ENCODE results near the gene SLC26A1. TPM values are rescaled to one million over a fixed set of nuclear protein-coding genes. Genes with fewer than 3 reads are reported as not detected.
A peak's percentile ranks its signal among the peaks of the same experiment; 100 is the strongest.

SLC26A1 gene, protein sequence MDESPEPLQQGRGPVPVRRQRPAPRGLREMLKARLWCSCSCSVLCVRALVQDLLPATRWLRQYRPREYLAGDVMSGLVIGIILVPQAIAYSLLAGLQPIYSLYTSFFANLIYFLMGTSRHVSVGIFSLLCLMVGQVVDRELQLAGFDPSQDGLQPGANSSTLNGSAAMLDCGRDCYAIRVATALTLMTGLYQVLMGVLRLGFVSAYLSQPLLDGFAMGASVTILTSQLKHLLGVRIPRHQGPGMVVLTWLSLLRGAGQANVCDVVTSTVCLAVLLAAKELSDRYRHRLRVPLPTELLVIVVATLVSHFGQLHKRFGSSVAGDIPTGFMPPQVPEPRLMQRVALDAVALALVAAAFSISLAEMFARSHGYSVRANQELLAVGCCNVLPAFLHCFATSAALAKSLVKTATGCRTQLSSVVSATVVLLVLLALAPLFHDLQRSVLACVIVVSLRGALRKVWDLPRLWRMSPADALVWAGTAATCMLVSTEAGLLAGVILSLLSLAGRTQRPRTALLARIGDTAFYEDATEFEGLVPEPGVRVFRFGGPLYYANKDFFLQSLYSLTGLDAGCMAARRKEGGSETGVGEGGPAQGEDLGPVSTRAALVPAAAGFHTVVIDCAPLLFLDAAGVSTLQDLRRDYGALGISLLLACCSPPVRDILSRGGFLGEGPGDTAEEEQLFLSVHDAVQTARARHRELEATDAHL
- 0.58 TPM for total RNA-seq
- polyA plus RNA-seq (ENCODE audit: insufficient read depth in 1 of 8, insufficient read length in 8 of 8, low replicate concordance in 1 of 8) = 1 to 10 TPM; 2.2 to 5.3 (median 3.5) TPM
- long read RNA-seq, donor 1 = 0 reads
- long read RNA-seq, donor 2 = 0 reads
- long read RNA-seq, donor 3, partial matches to known transcripts = 5 of 10 reads
- long read RNA-seq, donor 3, other reads (novel, unspliced or antisense) = 5 of 10 reads
- long read RNA-seq, donor 4 = 0 reads
- long read RNA-seq, donor 5, partial matches to known transcripts = 0 of 5 reads
- long read RNA-seq, donor 5, other reads (novel, unspliced or antisense) = 5 of 5 reads
- long read RNA-seq, donor 6 = 0 reads
- long read RNA-seq, donor 7 = 0 reads
- long read RNA-seq, donor 8 = 0 reads
- long read RNA-seq, donor 9 = 0 reads
- long read RNA-seq, donor 10 = 0 reads
- long read RNA-seq, donor 11 = 0 reads

DNA sequence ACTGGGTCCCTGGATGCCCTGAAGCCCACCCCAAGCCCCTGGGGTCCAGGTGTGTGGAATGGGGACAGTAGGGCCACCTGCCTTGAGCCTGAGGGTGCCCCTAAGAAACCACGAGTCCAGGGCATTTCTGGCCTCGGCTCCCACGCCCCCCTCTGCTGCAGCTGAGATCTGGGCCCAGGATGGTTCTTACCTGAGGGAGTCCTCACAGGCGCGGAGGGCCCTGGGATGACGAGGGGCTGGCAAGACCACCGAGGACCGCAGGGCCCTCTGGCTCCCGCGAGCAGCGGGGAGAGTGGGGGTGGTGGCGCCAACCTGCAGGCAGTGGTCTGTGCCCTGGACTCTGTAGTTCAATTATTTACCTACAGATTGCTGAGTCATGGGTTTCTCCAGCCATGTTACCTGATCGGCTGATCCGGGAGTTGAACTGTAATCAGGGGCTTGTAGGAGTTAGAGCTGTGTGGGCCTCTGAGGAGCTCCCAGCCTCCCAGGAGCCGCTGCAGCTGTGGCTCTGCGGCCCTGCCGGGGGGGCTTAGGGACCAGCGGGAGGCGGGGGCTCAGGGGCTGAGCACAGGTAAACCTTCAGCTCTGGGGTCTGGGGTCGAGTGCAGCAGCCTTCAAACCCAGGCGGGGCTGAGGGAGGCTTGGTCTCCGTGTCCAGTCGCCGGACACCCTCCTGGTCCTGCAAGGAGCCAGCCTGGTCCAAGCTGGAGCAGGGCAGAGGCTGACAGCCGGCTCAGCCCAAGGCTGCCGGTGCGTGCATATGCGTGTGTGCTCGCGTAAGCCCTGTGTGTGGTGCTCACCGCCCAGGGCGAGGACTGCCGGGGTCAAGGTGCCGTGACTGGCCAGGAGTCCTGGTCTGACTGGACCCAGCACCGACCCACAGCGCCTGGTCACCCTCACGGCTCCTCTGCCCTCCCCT, at the start of gene SLC26A1:
TSS of gene SLC26A1 (minus strand) at position 294 of the 919 bp plus-strand sequence. CDS start 1,701 bp downstream, outside the sequence.
- Histone ChIP-seq H3K27me3 (ENCODE audit: control insufficient read depth, insufficient read depth, low read length) (peaks cover 27% of the 10 kb centered on the region), H3K4me3 (ENCODE audit: low read length) (no peak within 1 kb of the TSS), H3K9me3 (replicated peaks; ENCODE audit: control insufficient read depth, low read depth, low read length) (no peaks in the 10 kb centered on the region), H3K4me1 (ENCODE audit: control insufficient read depth, insufficient read depth, low read length) (peaks cover 18% of the 10 kb centered on the region), H3K27ac (ENCODE audit: low read length) (no peak within 1 kb of the TSS), H3K36me3 (ENCODE audit: control insufficient read depth, insufficient read depth, low read length) (peaks cover 10% of the 10 kb centered on the region)
- DNase-seq = no peak
- WGBS (ENCODE audit: insufficient coverage) = 72% methylated on average over 26 of the region's 37 CpGs

DNA sequence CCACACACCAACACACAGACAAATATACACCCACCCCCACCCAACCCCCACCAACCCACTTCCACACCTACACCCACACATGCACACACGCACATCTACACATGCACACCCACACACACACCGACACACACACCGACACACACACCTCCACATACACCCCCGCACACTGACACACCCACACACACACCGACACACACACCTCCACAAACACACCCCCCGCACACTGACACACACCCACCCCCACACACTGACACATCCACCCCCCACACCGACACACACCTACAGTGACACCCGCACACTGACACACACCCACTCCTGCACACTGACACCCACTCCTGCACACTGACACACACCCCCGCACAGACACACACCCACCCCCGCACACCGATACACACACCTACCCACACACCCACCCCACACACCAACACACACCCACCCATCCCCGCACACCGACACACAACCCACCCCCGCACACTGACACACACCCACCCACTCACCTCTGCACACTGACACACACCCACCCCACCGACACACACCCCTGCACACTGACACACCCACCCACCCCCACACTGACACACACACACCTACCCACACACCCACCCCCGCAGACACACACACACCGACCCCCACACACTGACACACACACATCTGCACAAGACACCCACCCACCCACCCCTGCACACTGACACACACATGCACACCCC, 49.3 kb upstream of the SLC26A1 start:
- Histone ChIP-seq H3K36me3 (ENCODE audit: control insufficient read depth, insufficient read depth, low read length) (no peaks in the 10 kb centered on the region), H3K4me3 (ENCODE audit: low read length) (no peak overlapping the region), H3K27ac (ENCODE audit: low read length) (no peak overlapping the region), H3K4me1 (ENCODE audit: control insufficient read depth, insufficient read depth, low read length) (peaks cover 80% of the 10 kb centered on the region), H3K27me3 (ENCODE audit: control insufficient read depth, insufficient read depth, low read length) (peaks cover 34% of the 10 kb centered on the region), H3K9me3 (replicated peaks; ENCODE audit: control insufficient read depth, low read depth, low read length) (no peaks in the 10 kb centered on the region)
- no peak for DNase-seq
- 85% methylated on average over 2 of the region's 17 CpGs for WGBS (ENCODE audit: insufficient coverage)

DNA sequence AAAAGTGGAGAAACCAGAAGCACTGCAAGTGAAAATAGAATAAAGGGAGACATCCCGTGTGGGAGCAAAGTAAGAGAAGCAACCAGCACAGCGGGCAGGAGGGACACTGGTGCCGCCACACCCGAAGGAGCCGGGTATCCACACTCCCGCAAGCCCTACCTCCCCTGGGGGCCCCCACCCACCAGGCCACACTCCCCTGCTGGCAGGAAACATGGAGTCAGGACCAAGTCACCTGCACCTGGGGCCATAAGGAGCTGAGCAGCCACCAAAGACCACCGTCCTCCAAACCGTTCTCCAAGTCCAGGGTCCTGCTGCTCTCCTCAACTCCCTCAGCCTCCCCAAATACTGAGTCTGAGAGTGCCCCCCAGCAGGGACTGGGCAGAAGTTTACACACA, 48.7 kb upstream of the SLC26A1 start:
- no peaks in the 10 kb centered on the region for H3K36me3 ChIP-seq (ENCODE audit: control insufficient read depth, insufficient read depth, low read length)
- H3K9me3 ChIP-seq (replicated peaks; ENCODE audit: control insufficient read depth, low read depth, low read length) = no peaks in the 10 kb centered on the region
- H3K27me3 ChIP-seq (ENCODE audit: control insufficient read depth, insufficient read depth, low read length) = peaks cover 28% of the 10 kb centered on the region
- peaks cover 80% of the 10 kb centered on the region for H3K4me1 ChIP-seq (ENCODE audit: control insufficient read depth, insufficient read depth, low read length)
- WGBS (ENCODE audit: insufficient coverage) = 34% methylated on average over 3 of the region's 8 CpGs
- no peak overlapping the region for H3K4me3 ChIP-seq (ENCODE audit: low read length)
- no peak for DNase-seq
- no peak overlapping the region for H3K27ac ChIP-seq (ENCODE audit: low read length)

DNA sequence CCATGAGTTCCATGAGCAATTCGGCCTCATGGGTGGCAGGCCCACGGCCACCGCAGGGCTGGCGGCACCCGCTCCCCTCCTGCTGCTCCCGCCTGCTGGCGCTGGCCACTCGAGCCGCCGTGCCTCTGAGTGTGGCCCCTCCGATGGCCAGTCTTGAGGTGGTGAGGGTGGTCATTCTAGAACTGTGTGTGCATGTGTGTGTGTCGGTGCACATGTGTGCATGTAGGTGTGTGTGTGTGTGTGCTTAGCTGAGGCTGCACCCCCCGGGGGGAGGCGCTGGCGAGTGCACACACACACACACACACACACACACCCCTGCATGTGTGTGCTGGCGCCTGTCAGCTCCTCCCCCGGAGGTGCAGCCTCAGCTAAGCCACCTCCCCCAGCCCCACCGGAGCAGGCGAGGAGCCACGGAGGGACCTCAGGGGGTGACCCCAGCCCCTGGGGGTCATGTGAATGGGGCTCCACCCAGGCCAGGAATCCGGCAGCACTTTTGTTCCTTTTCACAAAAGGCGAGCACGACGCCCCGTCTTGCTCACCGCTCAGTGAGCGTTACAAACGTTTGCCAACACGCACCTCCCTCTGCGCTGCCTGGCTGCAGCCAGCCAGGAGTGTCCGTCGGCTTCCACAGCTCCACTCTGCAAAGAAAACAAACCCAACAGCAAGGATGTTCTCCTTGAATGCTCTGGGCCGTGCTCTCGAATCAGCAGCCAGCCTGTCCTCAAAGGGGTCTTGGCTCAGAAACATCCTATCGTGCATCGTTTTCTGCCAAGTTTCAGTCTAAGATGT, 48.1 kb upstream of the SLC26A1 start:
- peaks cover 83% of the 10 kb centered on the region for H3K4me1 ChIP-seq (ENCODE audit: control insufficient read depth, insufficient read depth, low read length)
- H3K4me3 ChIP-seq (ENCODE audit: low read length) = no peak overlapping the region
- no peaks in the 10 kb centered on the region for H3K36me3 ChIP-seq (ENCODE audit: control insufficient read depth, insufficient read depth, low read length)
- peak; percentile 91 for DNase-seq
- H3K27ac ChIP-seq (ENCODE audit: low read length) = peak overlapping the region; percentile 13
- no peaks in the 10 kb centered on the region for H3K9me3 ChIP-seq (replicated peaks; ENCODE audit: control insufficient read depth, low read depth, low read length)
- WGBS (ENCODE audit: insufficient coverage) = 32% methylated on average over 31 of the region's 36 CpGs
- H3K27me3 ChIP-seq (ENCODE audit: control insufficient read depth, insufficient read depth, low read length) = peaks cover 27% of the 10 kb centered on the region

DNA sequence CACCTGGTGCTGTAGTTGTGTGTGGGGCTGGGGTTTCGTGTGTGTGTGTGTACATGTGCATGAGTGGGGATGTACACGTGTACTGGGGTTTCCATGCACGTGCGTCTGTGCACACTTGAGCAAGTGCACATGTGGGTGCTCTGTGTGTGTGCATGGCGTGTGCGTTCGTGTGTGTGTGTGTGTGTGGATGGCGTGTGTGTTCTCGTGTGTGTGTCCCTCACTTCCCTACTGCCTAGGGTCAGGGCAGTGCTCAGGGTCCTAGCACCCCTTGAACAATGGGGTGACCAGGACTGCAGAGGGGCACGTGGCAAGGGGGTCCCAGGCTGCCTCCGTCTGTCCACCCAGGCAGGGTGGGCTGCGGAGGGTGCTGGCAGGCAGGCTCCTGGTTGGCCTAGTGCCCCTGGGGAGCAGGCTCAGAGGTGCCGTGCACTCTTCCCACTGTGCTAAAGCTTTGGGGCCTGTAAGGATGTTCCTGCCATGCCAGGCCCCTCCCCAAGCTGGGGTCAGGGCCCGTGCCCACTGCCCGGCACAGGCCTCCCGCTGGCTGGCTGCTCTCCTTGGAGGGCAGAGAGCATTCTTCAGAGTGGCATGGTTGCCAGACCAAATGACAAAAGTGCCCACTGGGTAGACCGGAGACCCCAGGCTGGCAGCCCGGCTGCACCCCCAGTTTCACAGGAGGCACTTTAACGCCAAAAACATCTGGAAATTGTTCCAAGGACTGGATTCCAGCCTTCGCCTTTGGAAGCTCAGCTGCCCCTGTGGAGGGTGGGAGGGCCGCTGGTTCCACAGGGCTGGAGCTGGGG, 47.3 kb upstream of the SLC26A1 start:
- no peak overlapping the region for H3K27ac ChIP-seq (ENCODE audit: low read length)
- no peaks in the 10 kb centered on the region for H3K9me3 ChIP-seq (replicated peaks; ENCODE audit: control insufficient read depth, low read depth, low read length)
- peaks cover 89% of the 10 kb centered on the region for H3K4me1 ChIP-seq (ENCODE audit: control insufficient read depth, insufficient read depth, low read length)
- 71% methylated on average over 16 of the region's 21 CpGs for WGBS (ENCODE audit: insufficient coverage)
- no peak for DNase-seq
- H3K36me3 ChIP-seq (ENCODE audit: control insufficient read depth, insufficient read depth, low read length) = no peaks in the 10 kb centered on the region
- no peak overlapping the region for H3K4me3 ChIP-seq (ENCODE audit: low read length)
- peaks cover 24% of the 10 kb centered on the region for H3K27me3 ChIP-seq (ENCODE audit: control insufficient read depth, insufficient read depth, low read length)

DNA sequence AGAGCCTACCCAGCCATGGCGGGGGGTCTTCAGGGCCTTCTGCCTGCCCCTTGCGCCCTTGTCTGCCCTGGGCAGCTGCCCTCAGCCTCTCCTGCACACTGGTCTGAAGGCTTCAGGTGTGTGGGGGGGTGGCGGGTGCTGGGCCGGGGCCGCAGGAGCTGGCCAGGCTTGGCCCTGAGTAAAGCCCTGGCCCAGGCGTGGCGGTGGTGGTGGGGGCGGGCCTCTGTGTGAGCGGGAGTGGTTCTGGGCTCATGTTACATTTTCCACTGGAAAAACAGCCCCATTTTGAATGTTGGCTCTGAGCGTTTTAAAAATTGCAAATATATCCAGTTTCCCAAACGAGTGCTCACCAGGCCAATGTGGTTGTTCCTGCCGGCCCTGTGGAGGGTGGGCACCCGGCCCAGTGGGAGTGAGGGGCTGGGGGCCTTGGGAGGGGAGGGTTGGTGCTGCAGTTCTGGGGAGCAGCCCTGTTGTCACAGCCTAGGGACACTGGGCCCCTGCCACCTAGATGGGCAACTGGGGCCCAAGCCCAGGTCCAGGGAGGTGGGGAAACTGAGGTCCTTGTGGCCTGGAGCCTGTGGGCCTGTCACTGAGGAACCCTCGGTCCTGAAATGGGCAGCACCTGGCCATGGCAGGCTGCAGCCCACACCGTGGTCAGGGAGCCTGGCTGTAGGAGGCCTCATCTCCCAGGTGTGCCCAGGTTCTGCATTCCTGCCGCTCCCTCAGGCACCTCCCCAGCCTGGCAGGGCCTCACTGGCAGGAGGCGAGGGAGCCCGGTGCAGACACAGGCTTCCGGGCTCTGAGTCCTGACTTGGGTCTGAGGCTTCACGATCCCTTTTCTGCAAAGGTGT, 46.5 kb upstream of the SLC26A1 start:
- Histone ChIP-seq H3K27me3 (ENCODE audit: control insufficient read depth, insufficient read depth, low read length) (peaks cover 15% of the 10 kb centered on the region), H3K4me1 (ENCODE audit: control insufficient read depth, insufficient read depth, low read length) (peaks cover 89% of the 10 kb centered on the region)
- DNase-seq = peak; percentile 89

DNA sequence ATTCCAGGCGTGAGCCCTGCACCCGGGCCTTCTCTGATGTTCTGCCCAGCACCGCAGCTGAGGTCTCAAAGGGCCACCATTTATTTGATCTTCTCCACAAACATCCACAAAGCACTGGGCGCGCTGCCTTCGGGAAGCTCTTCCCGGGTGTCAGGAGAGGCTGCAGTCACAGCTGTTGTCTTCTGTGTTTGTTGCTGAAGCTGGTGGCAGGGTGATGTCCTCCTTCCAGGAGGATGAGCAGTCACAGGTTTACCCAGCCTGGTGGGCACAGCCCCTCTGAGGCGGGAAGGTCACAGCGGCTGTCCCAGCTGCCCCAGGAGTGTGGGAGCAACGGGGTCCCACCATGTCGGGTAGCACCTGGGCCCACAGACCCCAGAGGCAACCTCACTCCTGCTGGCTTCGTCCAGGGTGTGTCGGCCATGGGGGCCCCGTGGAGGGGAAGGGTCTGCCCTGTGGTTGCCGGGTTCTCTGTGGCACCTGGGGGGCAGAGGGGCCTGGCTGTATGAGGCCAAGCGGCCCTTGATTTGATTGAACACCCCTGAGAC, 45.8 kb upstream of the SLC26A1 start:
- DNase-seq = peak; percentile 81
- H3K4me1 ChIP-seq (ENCODE audit: control insufficient read depth, insufficient read depth, low read length) = peaks cover 88% of the 10 kb centered on the region
- H3K9me3 ChIP-seq (replicated peaks; ENCODE audit: control insufficient read depth, low read depth, low read length) = no peaks in the 10 kb centered on the region
- H3K4me3 ChIP-seq (ENCODE audit: low read length) = no peak overlapping the region
- WGBS (ENCODE audit: insufficient coverage) = 47% methylated on average over 10 of the region's 16 CpGs
- no peaks in the 10 kb centered on the region for H3K36me3 ChIP-seq (ENCODE audit: control insufficient read depth, insufficient read depth, low read length)
- H3K27ac ChIP-seq (ENCODE audit: low read length) = peak overlapping the region; percentile 69
- peaks cover 9% of the 10 kb centered on the region for H3K27me3 ChIP-seq (ENCODE audit: control insufficient read depth, insufficient read depth, low read length)

More for the DNA sequence above, 46.5 kb upstream of the SLC26A1 start:
- no peaks in the 10 kb centered on the region for H3K36me3 ChIP-seq (ENCODE audit: control insufficient read depth, insufficient read depth, low read length)
- WGBS (ENCODE audit: insufficient coverage) = 47% methylated on average over 14 of the region's 20 CpGs
- H3K9me3 ChIP-seq (replicated peaks; ENCODE audit: control insufficient read depth, low read depth, low read length) = no peaks in the 10 kb centered on the region
- no peak overlapping the region for H3K4me3 ChIP-seq (ENCODE audit: low read length)
- peak overlapping the region; percentile 80 for H3K27ac ChIP-seq (ENCODE audit: low read length)

Data from muscle of leg (tissue), 16 donors.